Measurements from ENCODE around the gene ANKRD13D. TPM values are rescaled to one million over a fixed set of nuclear protein-coding genes. Genes with fewer than 3 reads are reported as not detected.

ANKRD13D gene
- total RNA-seq, 4 donors from 2014 or later: 7.4 to 63.7 (median 22.5) TPM

DNA sequence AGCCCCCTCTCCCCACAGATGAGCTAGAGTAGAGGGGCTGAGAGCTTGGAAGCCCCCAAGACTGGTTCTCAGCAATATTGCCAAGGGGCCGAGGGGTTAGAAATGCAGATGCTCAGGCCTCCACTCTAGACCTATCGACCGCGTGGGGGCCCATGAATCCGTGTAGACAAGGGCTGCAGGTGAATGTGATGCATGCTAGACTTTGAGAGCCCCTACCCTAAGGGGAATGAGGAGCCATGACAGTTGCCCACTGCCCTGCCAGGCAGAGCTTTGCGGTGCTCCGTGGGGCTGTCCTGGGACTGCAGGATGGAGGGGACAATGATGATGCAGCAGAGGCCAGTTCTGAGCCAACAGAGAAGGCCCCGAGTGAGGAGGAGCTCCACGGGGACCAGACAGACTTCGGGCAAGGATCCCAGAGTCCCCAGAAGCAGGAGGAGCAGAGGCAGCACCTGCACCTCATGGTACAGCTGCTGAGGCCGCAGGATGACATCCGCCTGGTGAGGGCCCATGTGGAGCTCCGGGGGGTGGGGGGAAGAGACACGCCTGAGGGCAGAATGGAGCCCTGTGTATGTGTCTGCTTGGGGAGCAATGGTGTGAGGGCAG is 15.5 kb downstream of the ANKRD13D start:
- Histone ChIP-seq H3K36me3 (no peaks in the 10 kb centered on the region), H3K4me3 (peak overlapping the region; percentile 64 to 75), H3K4me1 (no peaks in the 10 kb centered on the region), H3K9me3 (no peaks in the 10 kb centered on the region), H3K27ac (peak overlapping the region in 1 of 2 donors; percentile 84), H3K27me3 (no peaks in the 10 kb centered on the region)
- TF ChIP-seq, protein P1, sequence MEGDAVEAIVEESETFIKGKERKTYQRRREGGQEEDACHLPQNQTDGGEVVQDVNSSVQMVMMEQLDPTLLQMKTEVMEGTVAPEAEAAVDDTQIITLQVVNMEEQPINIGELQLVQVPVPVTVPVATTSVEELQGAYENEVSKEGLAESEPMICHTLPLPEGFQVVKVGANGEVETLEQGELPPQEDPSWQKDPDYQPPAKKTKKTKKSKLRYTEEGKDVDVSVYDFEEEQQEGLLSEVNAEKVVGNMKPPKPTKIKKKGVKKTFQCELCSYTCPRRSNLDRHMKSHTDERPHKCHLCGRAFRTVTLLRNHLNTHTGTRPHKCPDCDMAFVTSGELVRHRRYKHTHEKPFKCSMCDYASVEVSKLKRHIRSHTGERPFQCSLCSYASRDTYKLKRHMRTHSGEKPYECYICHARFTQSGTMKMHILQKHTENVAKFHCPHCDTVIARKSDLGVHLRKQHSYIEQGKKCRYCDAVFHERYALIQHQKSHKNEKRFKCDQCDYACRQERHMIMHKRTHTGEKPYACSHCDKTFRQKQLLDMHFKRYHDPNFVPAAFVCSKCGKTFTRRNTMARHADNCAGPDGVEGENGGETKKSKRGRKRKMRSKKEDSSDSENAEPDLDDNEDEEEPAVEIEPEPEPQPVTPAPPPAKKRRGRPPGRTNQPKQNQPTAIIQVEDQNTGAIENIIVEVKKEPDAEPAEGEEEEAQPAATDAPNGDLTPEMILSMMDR (IDR thresholded peaks at IDR 0.05): no peak
- peak in 1 of 2 donors; percentile 11 for TF ChIP-seq POLR2A (IDR thresholded peaks at IDR 0.05)
- peak in 1 of 2 donors; percentile 18 for DNase-seq
- intact Hi-C loops (cut with DNase I; ENCODE audit: low total_unique reads): loop anchor here (5.0 kb wide), 1 partner anchor 42 kb away; no protein-coding TSS in a partner anchor

DNA sequence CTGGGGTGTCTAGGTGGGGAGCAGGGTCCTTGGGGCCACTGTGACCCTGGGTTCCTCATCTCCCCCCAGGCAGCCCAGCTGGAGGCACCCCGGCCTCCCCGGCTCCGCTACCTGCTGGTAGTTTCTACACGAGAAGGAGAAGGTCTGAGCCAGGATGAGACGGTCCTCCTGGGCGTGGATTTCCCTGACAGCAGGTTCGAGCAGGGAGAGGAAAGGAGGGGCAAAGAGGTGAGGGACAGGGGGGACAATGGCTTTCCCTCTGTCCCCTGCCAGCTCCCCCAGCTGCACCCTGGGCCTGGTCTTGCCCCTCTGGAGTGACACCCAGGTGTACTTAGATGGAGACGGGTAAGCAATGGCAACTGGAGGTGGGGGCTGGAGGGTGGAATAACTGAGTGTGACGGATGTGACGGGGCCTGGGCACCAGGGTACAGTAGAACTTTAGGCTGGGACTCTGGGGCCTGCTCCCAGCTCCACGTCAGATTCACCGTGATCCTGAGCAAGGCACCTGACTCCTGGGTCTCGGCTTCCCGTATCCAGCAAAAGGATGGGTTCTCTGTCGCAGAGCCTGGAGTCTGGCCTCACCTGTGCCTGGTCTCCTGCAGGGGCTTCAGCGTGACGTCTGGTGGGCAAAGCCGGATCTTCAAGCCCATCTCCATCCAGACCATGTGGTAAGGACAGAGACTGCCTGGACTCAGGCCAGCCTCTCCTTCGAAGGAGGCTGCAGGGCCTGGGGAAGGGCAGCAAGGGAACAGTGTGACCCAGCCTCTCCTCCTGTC is 17.9 kb downstream of the ANKRD13D start:
- intact Hi-C loops (cut with DNase I; ENCODE audit: low total_unique reads): no loop called here
- Histone ChIP-seq H3K4me3 (no peak overlapping the region), H3K27me3 (no peaks in the 10 kb centered on the region), H3K9me3 (no peaks in the 10 kb centered on the region), H3K27ac (no peak overlapping the region), H3K36me3 (no peaks in the 10 kb centered on the region), H3K4me1 (no peaks in the 10 kb centered on the region)
- no peak for TF ChIP-seq POLR2A (IDR thresholded peaks at IDR 0.05)
- TF ChIP-seq, protein P1 (IDR thresholded peaks at IDR 0.05): no peak
- DNase-seq: no peak

DNA sequence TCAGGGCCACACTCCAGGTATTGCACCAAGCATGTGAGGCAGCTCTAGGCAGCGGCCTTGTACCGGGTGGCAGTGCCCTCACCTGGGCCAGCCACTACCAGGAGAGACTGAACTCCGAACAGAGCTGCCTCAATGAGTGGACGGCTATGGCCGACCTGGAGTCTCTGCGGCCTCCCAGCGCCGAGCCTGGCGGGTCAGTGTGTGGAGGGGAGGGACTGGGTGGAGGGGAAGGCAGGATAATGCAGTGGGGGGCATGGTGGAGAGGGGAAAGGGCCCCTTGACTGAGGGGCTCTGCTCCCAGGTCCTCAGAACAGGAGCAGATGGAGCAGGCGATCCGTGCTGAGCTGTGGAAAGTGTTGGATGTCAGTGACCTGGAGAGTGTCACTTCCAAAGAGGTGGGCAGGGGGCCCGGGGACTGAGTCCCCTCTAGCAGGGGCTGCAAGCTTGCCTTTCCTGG is 18.5 kb downstream of the ANKRD13D start:
- no peaks in the 10 kb centered on the region for H3K36me3 ChIP-seq
- intact Hi-C loops (cut with DNase I; ENCODE audit: low total_unique reads): no loop called here
- no peaks in the 10 kb centered on the region for H3K4me1 ChIP-seq
- TF ChIP-seq POLR2A (IDR thresholded peaks at IDR 0.05): no peak
- TF ChIP-seq, protein P1 (IDR thresholded peaks at IDR 0.05): no peak
- H3K27me3 ChIP-seq: no peaks in the 10 kb centered on the region
- H3K27ac ChIP-seq: no peak overlapping the region
- DNase-seq: no peak
- no peak overlapping the region for H3K4me3 ChIP-seq
- H3K9me3 ChIP-seq: no peaks in the 10 kb centered on the region

GRCh38 chr11:67308031-67308866 is 19.1 kb downstream of the ANKRD13D start:
- no peaks in the 10 kb centered on the region for H3K9me3 ChIP-seq
- H3K27ac ChIP-seq: no peak overlapping the region
- no peak for DNase-seq
- no peak overlapping the region for H3K4me3 ChIP-seq
- intact Hi-C loops (cut with DNase I; ENCODE audit: low total_unique reads): no loop called here
- H3K27me3 ChIP-seq: no peaks in the 10 kb centered on the region
- TF ChIP-seq, protein P1 (IDR thresholded peaks at IDR 0.05): no peak
- no peak for TF ChIP-seq POLR2A (IDR thresholded peaks at IDR 0.05)
- no peaks in the 10 kb centered on the region for H3K36me3 ChIP-seq
- H3K4me1 ChIP-seq: no peaks in the 10 kb centered on the region
